PC-9 (cell line): ENCODE results near the gene LACC1. TPM values are rescaled to one million over a fixed set of nuclear protein-coding genes. Genes with fewer than 3 reads are reported as not detected.

Experiments used
- BruUV-seq: library from RNA; stranded (reverse); fragments of 400-500 nt; replicated peaks from 2 replicates; lab custom pipeline; 2021; lab: Mats Ljungman, UMichigan
- CTCF ChIA-PET: fragments of 300-600 bp; sonication (Branson Sonifier 250); formaldehyde crosslinking; loops from one replicate; lab custom pipeline; 2022; ENCODE audit warnings: antibody characterized with exemption; lab: Charles Lee
- POLR2A ChIA-PET: fragments of 300-600 bp; sonication (Branson Sonifier 250); formaldehyde crosslinking; loops from one replicate; lab custom pipeline; 2022; ENCODE audit warnings: antibody characterized with exemption; ENCODE audit not compliant: unreplicated experiment; lab: Charles Lee
- DNase-seq, 2 experiments: peaks; one replicate each; pipeline versions ENCODE4 v3.0.0 to v3.0.0-alpha.2; 2015 to 2022; ENCODE audit warnings: mixed read lengths in 1 of 2
- H2AFZ ChIP-seq: fragments of 200-600 bp; sonication (generic); 2 replicates; pipeline ENCODE4 v1.8.1; 2017; ENCODE audit warnings: antibody characterized with exemption
- H3F3A ChIP-seq: fragments of 200-600 bp; sonication (generic); 2 replicates; pipeline ENCODE4 v1.8.1; 2017; ENCODE audit warnings: antibody characterized with exemption, mild to moderate bottlenecking, low read depth; ENCODE audit not compliant: insufficient read depth
- H3K27ac ChIP-seq: fragments of 200-600 bp; sonication (generic); 2 replicates; pipeline ENCODE4 v1.6.1; 2016; ENCODE audit warnings: mixed run types
- H3K27me3 ChIP-seq: fragments of 200-600 bp; sonication (generic); 2 replicates; pipeline ENCODE4 v1.6.1; 2016; ENCODE audit warnings: low read depth, mixed run types; ENCODE audit not compliant: insufficient read depth
- H3K36me3 ChIP-seq: fragments of 200-600 bp; sonication (generic); 2 replicates; pipeline ENCODE4 v1.6.1; 2016; ENCODE audit warnings: low read depth, mixed run types
- H3K4me1 ChIP-seq: fragments of 200-600 bp; sonication (generic); replicated peaks from 2 replicates; pipeline ENCODE4 v1.6.1; 2016; ENCODE audit warnings: mixed run types; ENCODE audit not compliant: insufficient read depth
- H3K4me2 ChIP-seq: fragments of 200-600 bp; sonication (generic); 2 replicates; pipeline ENCODE4 v1.6.1; 2017; ENCODE audit warnings: mixed run types
- H3K4me3 ChIP-seq: fragments of 200-600 bp; sonication (generic); 2 replicates; pipeline ENCODE4 v1.6.1; 2016; ENCODE audit warnings: mixed run types
- H3K79me2 ChIP-seq: fragments of 200-600 bp; sonication (generic); 2 replicates; pipeline ENCODE4 v1.6.1; 2017; ENCODE audit warnings: low read depth, mixed run types
- H3K9me2 ChIP-seq: fragments of 200-600 bp; sonication (generic); 2 replicates; pipeline ENCODE4 v1.8.1; 2017; ENCODE audit warnings: mild to moderate bottlenecking; ENCODE audit not compliant: insufficient read depth
- H3K9me3 ChIP-seq: fragments of 200-600 bp; sonication (generic); 2 replicates; pipeline ENCODE4 v1.8.1; 2016; ENCODE audit warnings: low read depth; ENCODE audit not compliant: insufficient read depth
- H4K20me1 ChIP-seq: fragments of 200-600 bp; sonication (generic); 2 replicates; pipeline ENCODE4 v1.8.1; 2017; ENCODE audit not compliant: insufficient read depth
- EZH2 ChIP-seq: fragments of 200-600 bp; sonication (generic); IDR thresholded peaks from 2 replicates; pipeline ENCODE4 v1.8.0; 2017; ENCODE audit warnings: antibody characterized with exemption, low read depth
- intact Hi-C: fragments of 100-400 bp; cut with micrococcal nuclease; formaldehyde crosslinking; loops from one replicate; pipeline ENCODE4 v1.10.0; 2022; ENCODE audit not compliant: unreplicated experiment
- total RNA-seq: library from RNA; stranded (reverse); gene quantifications from 2 replicates; pipeline ENCODE4 v1.2.3, GENCODE V29; 2021
- TF ChIP-seq, protein P1 (sequence below): fragments of 200-600 bp; sonication (generic); conservative IDR thresholded peaks from 2 replicates; pipeline ENCODE4 v1.6.1; 2017; ENCODE audit warnings: mixed run types, antibody characterized with exemption, mild to moderate bottlenecking, moderate library complexity

LACC1 gene
- total RNA-seq, 1 experiment from 2014 or later = 2.4 TPM

DNA sequence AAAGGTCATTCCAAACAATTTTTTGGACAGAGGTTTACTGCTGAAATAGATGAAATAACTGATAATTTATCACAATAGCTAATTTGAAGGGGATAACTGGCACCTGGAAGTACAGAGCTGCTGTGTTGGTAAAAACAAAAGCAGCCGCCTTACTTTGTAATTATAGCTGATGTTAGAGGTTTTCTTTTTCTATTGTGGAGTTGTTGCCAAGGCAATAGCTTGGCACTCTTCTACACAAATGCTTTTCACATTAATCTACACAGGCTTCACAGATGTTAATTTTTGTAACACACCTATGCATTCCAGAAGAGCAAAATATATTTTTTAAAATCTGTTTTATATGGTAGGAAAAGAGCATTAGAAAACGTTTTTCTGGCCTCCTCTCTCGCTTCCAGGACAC, 56.9 kb downstream of the LACC1 start:
- Histone ChIP-seq H3F3A (no peaks in the 10 kb centered on the region), H2AFZ (no peak overlapping the region), H4K20me1 (no peaks in the 10 kb centered on the region), H3K4me2 (no peak overlapping the region), H3K27me3 (no peaks in the 10 kb centered on the region), H3K27ac (no peak overlapping the region), H3K36me3 (no peaks in the 10 kb centered on the region), H3K4me1 (0 out of 2 replicates have a peak, but pooled peaks cover 9% of the 10 kb centered on the region), H3K9me2 (no peaks in the 10 kb centered on the region), H3K79me2 (no peaks in the 10 kb centered on the region), H3K9me3 (no peaks in the 10 kb centered on the region), H3K4me3 (no peak overlapping the region)
- ChIA-PET POLR2A (no interaction called here), CTCF (no interaction called here)
- intact Hi-C loops = no loop called here
- no peak for TF ChIP-seq EZH2
- TF ChIP-seq, protein P1, sequence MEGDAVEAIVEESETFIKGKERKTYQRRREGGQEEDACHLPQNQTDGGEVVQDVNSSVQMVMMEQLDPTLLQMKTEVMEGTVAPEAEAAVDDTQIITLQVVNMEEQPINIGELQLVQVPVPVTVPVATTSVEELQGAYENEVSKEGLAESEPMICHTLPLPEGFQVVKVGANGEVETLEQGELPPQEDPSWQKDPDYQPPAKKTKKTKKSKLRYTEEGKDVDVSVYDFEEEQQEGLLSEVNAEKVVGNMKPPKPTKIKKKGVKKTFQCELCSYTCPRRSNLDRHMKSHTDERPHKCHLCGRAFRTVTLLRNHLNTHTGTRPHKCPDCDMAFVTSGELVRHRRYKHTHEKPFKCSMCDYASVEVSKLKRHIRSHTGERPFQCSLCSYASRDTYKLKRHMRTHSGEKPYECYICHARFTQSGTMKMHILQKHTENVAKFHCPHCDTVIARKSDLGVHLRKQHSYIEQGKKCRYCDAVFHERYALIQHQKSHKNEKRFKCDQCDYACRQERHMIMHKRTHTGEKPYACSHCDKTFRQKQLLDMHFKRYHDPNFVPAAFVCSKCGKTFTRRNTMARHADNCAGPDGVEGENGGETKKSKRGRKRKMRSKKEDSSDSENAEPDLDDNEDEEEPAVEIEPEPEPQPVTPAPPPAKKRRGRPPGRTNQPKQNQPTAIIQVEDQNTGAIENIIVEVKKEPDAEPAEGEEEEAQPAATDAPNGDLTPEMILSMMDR = no peak
- DNase-seq = no peak
- no TSS peak for BruUV-seq

GRCh38 chr13:43937839-43938238, 58.1 kb downstream of the LACC1 start:
- no TSS peak for BruUV-seq
- no peak overlapping the region for H3K27ac ChIP-seq
- H3K4me3 ChIP-seq = no peak overlapping the region
- no peak for TF ChIP-seq EZH2
- TF ChIP-seq, protein P1 = no peak
- H4K20me1 ChIP-seq = no peaks in the 10 kb centered on the region
- no peaks in the 10 kb centered on the region for H3K9me3 ChIP-seq
- H3K4me1 ChIP-seq = 0 out of 2 replicates have a peak, but pooled peaks cover 9% of the 10 kb centered on the region
- no peaks in the 10 kb centered on the region for H3K9me2 ChIP-seq
- ChIA-PET POLR2A (no interaction called here), CTCF (no interaction called here)
- H3K79me2 ChIP-seq = no peaks in the 10 kb centered on the region
- no peaks in the 10 kb centered on the region for H3F3A ChIP-seq
- intact Hi-C loops = no loop called here
- no peak overlapping the region for H3K4me2 ChIP-seq
- H3K36me3 ChIP-seq = no peaks in the 10 kb centered on the region
- no peak for DNase-seq
- H3K27me3 ChIP-seq = no peaks in the 10 kb centered on the region
- H2AFZ ChIP-seq = no peak overlapping the region

- H3K4me3 ChIP-seq = no peak overlapping the region
- TF ChIP-seq, protein P1 = no peak
- no peak for TF ChIP-seq EZH2
- DNase-seq = no peak
- H3K4me2 ChIP-seq = no peak overlapping the region
- no peak overlapping the region for H3K27ac ChIP-seq
- ChIA-PET POLR2A (no interaction called here), CTCF (no interaction called here)
- intact Hi-C loops = no loop called here
- H2AFZ ChIP-seq = no peak overlapping the region
- H3K79me2 ChIP-seq = no peaks in the 10 kb centered on the region
- no TSS peak for BruUV-seq
- H3K9me2 ChIP-seq = no peaks in the 10 kb centered on the region
- H3K36me3 ChIP-seq = no peaks in the 10 kb centered on the region
- H3K27me3 ChIP-seq = no peaks in the 10 kb centered on the region
- H3F3A ChIP-seq = no peaks in the 10 kb centered on the region
- no peaks in the 10 kb centered on the region for H3K9me3 ChIP-seq
- no peaks in the 10 kb centered on the region for H4K20me1 ChIP-seq
- H3K4me1 ChIP-seq = 0 out of 2 replicates have a peak, but pooled peaks cover 9% of the 10 kb centered on the region
These were observed 58.7 kb downstream of the LACC1 start for GRCh38 chr13:43938449-43938848.
